ENCODE measurements around the gene PPP1R16B. TPM values are rescaled to one million over a fixed set of nuclear protein-coding genes. Genes with fewer than 3 reads are reported as not detected.

Gene PPP1R16B
- polyA plus RNA-seq, 2 of the 4 experiments (the other 2 are of a cell fraction) = 0.17 to 0.31 TPM

DNA sequence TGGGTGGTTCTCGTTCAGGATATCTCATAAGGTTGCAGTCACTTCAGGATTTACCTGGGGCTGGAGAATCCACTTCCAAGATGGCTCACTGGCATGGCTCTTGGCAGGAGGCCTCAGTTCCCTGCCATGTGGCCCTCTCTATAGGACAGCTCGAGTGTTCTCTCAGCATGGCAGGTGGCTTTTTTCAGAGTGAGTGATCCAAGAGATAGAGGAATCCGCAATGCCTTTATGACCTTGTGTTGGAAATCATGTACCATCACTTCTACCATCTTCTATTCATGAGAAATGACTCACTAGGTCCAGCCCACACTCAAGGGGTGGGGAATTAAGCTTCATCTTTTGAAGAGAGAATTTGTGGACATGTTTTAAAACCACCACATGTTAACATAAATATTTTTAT, 37.8 kb downstream of the PPP1R16B start:
- Histone ChIP-seq H3K9me3 (no peaks in the 10 kb centered on the region), H3K4me2 (no peak overlapping the region), H3K4me3 (no peak overlapping the region), H3K27ac (no peak overlapping the region), H3K4me1 (no peaks in the 10 kb centered on the region)
- FAIRE-seq (no peak), DNase-seq (ENCODE audit: low read depth in 1 of 2, low spot score in 1 of 2) (no peak), ATAC-seq (no peak)
- TF ChIP-seq PHF8 (IDR thresholded peaks at IDR 0.05; ENCODE audit: borderline replicate concordance, low read depth) (no peak), EHF (CRISPR knock-in tag; IDR thresholded peaks at IDR 0.05) (no peak), FOSB (CRISPR knock-in tag; IDR thresholded peaks at IDR 0.05) (no peak)
- ChIA-PET CTCF (interaction anchor here (0.8 kb wide), 1 partner anchor 110 kb away, joined by 3 read pairs; no protein-coding TSS in a partner anchor), POLR2A (no interaction called here)
- 31% methylated on average over 3 of the region's 3 CpGs for WGBS (ENCODE audit: missing lambda C conversion rate)

DNA sequence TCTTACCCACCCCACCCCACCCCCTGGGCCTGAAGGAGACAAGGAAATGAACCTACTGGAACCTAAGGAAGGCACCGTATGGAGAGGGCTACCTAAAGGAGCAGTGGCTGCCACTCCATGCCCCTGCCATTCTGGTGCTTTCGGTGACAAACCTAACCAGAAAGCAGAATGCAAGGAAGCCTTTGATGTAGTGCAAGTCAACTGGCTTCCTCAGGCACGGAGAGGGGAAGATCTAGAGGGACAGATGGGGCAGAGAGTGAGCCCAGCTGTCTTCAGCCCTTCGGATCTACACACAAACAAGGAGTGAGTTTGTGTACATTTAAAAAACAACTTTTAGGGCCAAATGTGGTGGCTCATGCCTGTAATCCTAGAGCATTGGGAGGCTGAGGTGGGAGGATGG, 39.5 kb downstream of the PPP1R16B start:
- TF ChIP-seq BHLHE40 (IDR thresholded peaks at IDR 0.05; ENCODE audit: low read depth, low read length) (no peak), FOSL2 (IDR thresholded peaks at IDR 0.05) (no peak), FOSL2 (CRISPR knock-in tag; IDR thresholded peaks at IDR 0.05) (no peak), CEBPB (IDR thresholded peaks at IDR 0.05) (no peak), EP300 (IDR thresholded peaks at IDR 0.05) (no peak)
- TF ChIP-seq, protein P1, sequence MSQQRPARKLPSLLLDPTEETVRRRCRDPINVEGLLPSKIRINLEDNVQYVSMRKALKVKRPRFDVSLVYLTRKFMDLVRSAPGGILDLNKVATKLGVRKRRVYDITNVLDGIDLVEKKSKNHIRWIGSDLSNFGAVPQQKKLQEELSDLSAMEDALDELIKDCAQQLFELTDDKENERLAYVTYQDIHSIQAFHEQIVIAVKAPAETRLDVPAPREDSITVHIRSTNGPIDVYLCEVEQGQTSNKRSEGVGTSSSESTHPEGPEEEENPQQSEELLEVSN (IDR thresholded peaks at IDR 0.05; ENCODE audit: borderline replicate concordance, low read depth) = no peak
- ChIA-PET CTCF (no interaction called here), POLR2A (no interaction called here)
- Histone ChIP-seq H3K4me3 (no peak overlapping the region), H3K9me3 (no peaks in the 10 kb centered on the region), H3K4me2 (no peak overlapping the region), H3K27ac (no peak overlapping the region), H3K4me1 (no peaks in the 10 kb centered on the region)
- WGBS (ENCODE audit: missing lambda C conversion rate) = 42% methylated on average over 4 of the region's 4 CpGs
- ATAC-seq (no peak), DNase-seq (ENCODE audit: low read depth in 1 of 2, low spot score in 1 of 2) (no peak), FAIRE-seq (no peak)

DNA sequence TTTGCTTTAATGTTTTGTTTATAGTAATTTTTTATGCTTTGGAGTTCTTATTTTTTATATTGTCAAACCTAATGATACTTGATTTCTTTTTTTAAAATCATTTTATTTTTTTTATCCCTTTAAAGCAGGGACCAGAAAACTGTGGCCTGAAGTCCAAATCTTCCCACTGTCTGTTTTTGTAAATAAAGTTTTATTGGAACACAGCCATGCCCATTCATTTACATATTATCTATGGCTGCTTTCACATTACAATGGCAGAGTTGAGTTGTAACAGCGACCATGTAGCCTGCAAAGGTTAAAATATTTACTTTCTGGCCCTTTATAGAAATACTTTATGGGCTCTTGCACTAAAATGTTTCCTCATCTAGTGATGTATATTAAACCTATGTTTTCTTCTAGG, 42.3 kb downstream of the PPP1R16B start:
- TF ChIP-seq, protein P2, sequence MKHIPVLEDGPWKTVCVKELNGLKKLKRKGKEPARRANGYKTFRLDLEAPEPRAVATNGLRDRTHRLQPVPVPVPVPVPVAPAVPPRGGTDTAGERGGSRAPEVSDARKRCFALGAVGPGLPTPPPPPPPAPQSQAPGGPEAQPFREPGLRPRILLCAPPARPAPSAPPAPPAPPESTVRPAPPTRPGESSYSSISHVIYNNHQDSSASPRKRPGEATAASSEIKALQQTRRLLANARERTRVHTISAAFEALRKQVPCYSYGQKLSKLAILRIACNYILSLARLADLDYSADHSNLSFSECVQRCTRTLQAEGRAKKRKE (CRISPR knock-in tag; IDR thresholded peaks at IDR 0.05; ENCODE audit: low read depth) = no peak
- TF ChIP-seq HOXB13 (CRISPR knock-in tag; IDR thresholded peaks at IDR 0.05; ENCODE audit: low read depth) (no peak), POLR2AphosphoS2 (conservative IDR thresholded peaks at IDR 0.05; ENCODE audit: low read length) (no peak), HDAC2 (IDR thresholded peaks at IDR 0.05) (no peak), JUN (IDR thresholded peaks at IDR 0.05) (no peak), HOXA7 (CRISPR knock-in tag; IDR thresholded peaks at IDR 0.05) (no peak), KDM1A (IDR thresholded peaks at IDR 0.05; ENCODE audit: low read depth) (no peak), ZNF302 (CRISPR knock-in tag; IDR thresholded peaks at IDR 0.05) (no peak), MYC (IDR thresholded peaks at IDR 0.05; ENCODE audit: borderline replicate concordance, low read length) (no peak), RCOR1 (IDR thresholded peaks at IDR 0.05; ENCODE audit: low read depth, low read length) (no peak), FOSL2 (IDR thresholded peaks at IDR 0.05) (no peak), FOSL2 (CRISPR knock-in tag; IDR thresholded peaks at IDR 0.05) (no peak), POLR2A (IDR thresholded peaks at IDR 0.05; ENCODE audit: low read length) (no peak), HOXB5 (CRISPR knock-in tag; IDR thresholded peaks at IDR 0.05) (no peak), NPAS2 (CRISPR knock-in tag; IDR thresholded peaks at IDR 0.05; ENCODE audit: borderline replicate concordance) (no peak), TFCP2L1 (CRISPR knock-in tag; IDR thresholded peaks at IDR 0.05) (no peak), CBX8 (IDR thresholded peaks at IDR 0.05) (no peak)
- TF ChIP-seq, protein P3, sequence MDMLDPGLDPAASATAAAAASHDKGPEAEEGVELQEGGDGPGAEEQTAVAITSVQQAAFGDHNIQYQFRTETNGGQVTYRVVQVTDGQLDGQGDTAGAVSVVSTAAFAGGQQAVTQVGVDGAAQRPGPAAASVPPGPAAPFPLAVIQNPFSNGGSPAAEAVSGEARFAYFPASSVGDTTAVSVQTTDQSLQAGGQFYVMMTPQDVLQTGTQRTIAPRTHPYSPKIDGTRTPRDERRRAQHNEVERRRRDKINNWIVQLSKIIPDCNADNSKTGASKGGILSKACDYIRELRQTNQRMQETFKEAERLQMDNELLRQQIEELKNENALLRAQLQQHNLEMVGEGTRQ (IDR thresholded peaks at IDR 0.05) = no peak
- TF ChIP-seq, protein P4, sequence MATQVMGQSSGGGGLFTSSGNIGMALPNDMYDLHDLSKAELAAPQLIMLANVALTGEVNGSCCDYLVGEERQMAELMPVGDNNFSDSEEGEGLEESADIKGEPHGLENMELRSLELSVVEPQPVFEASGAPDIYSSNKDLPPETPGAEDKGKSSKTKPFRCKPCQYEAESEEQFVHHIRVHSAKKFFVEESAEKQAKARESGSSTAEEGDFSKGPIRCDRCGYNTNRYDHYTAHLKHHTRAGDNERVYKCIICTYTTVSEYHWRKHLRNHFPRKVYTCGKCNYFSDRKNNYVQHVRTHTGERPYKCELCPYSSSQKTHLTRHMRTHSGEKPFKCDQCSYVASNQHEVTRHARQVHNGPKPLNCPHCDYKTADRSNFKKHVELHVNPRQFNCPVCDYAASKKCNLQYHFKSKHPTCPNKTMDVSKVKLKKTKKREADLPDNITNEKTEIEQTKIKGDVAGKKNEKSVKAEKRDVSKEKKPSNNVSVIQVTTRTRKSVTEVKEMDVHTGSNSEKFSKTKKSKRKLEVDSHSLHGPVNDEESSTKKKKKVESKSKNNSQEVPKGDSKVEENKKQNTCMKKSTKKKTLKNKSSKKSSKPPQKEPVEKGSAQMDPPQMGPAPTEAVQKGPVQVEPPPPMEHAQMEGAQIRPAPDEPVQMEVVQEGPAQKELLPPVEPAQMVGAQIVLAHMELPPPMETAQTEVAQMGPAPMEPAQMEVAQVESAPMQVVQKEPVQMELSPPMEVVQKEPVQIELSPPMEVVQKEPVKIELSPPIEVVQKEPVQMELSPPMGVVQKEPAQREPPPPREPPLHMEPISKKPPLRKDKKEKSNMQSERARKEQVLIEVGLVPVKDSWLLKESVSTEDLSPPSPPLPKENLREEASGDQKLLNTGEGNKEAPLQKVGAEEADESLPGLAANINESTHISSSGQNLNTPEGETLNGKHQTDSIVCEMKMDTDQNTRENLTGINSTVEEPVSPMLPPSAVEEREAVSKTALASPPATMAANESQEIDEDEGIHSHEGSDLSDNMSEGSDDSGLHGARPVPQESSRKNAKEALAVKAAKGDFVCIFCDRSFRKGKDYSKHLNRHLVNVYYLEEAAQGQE (IDR thresholded peaks at IDR 0.05) = no peak
- TF ChIP-seq, protein P5, sequence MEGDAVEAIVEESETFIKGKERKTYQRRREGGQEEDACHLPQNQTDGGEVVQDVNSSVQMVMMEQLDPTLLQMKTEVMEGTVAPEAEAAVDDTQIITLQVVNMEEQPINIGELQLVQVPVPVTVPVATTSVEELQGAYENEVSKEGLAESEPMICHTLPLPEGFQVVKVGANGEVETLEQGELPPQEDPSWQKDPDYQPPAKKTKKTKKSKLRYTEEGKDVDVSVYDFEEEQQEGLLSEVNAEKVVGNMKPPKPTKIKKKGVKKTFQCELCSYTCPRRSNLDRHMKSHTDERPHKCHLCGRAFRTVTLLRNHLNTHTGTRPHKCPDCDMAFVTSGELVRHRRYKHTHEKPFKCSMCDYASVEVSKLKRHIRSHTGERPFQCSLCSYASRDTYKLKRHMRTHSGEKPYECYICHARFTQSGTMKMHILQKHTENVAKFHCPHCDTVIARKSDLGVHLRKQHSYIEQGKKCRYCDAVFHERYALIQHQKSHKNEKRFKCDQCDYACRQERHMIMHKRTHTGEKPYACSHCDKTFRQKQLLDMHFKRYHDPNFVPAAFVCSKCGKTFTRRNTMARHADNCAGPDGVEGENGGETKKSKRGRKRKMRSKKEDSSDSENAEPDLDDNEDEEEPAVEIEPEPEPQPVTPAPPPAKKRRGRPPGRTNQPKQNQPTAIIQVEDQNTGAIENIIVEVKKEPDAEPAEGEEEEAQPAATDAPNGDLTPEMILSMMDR (IDR thresholded peaks at IDR 0.05) = no peak
- Histone ChIP-seq H3K4me2 (no peak overlapping the region), H3K9me3 (no peaks in the 10 kb centered on the region), H3K27ac (no peak overlapping the region), H3K4me3 (no peak overlapping the region), H3K4me1 (no peaks in the 10 kb centered on the region)
- ChIA-PET POLR2A (no interaction called here), CTCF (no interaction called here)
- no peak for DNase-seq (ENCODE audit: low read depth in 1 of 2, low spot score in 1 of 2)
- no peak for FAIRE-seq
- no peak for ATAC-seq
- 3% methylated on average over 1 of the region's 1 CpG for WGBS (ENCODE audit: missing lambda C conversion rate)

All from A549 (cell line).